Stomach (tissue), 9 donors: ENCODE measurements around the gene PHF21B. TPM values are rescaled to one million over a fixed set of nuclear protein-coding genes. Genes with fewer than 3 reads are reported as not detected.

Experiments used
- DNase-seq, 2 donors: peaks; one replicate each; pipeline versions ENCODE4 v3.0.0 to v3.0.0-alpha.2; 2013 to 2019
- H3K27ac ChIP-seq, 5 donors: fragments of 200-600 bp in 4 of 5; sonication (generic) in 4 of 5; one replicate each; pipeline ENCODE4 v1.5.1; 2013 to 2019; ENCODE audit warnings: mild to moderate bottlenecking in 1 of 5, moderate library complexity in 1 of 5
- H3K27me3 ChIP-seq, 3 donors: fragments of 200-600 bp; sonication (generic); one replicate each; pipeline ENCODE4 v1.5.1; 2017 to 2019; ENCODE audit warnings: mixed run types in 1 of 3
- H3K36me3 ChIP-seq, 4 donors: fragments of 200-600 bp; sonication (generic); 1 replicate in 3 of 4; 2 replicates in 1 of 4; pipeline ENCODE4 v1.5.1; 2016 to 2019
- H3K4me1 ChIP-seq, 4 donors: fragments of 200-600 bp; sonication (generic); one replicate each; pipeline ENCODE4 v1.5.1; 2016 to 2019
- H3K4me3 ChIP-seq, 4 donors: fragments of 200-600 bp; sonication (generic) in 3 of 4; one replicate each; pipeline ENCODE4 v1.5.1; 2016 to 2019; ENCODE audit warnings: mild to moderate bottlenecking in 1 of 4
- H3K9me3 ChIP-seq, 4 donors: fragments of 200-600 bp; sonication (generic); one replicate each; pipeline ENCODE4 v1.5.1; 2016 to 2019
- EP300 ChIP-seq: sonication (generic); formaldehyde crosslinking; IDR thresholded peaks from one replicate; pipeline ENCODE4 v1.6.1; 2017; ENCODE audit warnings: antibody characterized with exemption
- POLR2A ChIP-seq, 4 donors: fragments of 450-650 bp; IDR thresholded peaks; one replicate each; pipeline ENCODE4 v1.6.1; 2016; ENCODE audit warnings: antibody characterized with exemption in 4 of 4, control low read depth in 2 of 4, mild to moderate bottlenecking in 1 of 4, moderate library complexity in 1 of 4
- POLR2AphosphoS5 ChIP-seq, 3 donors: sonication (generic); formaldehyde crosslinking; IDR thresholded peaks; one replicate each; pipeline ENCODE4 v1.6.1; 2016; ENCODE audit warnings: antibody characterized with exemption in 3 of 3
- WGBS, 5 donors: extraction: QIAGEN DNeasy Blood & Tissue Kit in 3 of 5; methylation state at CpG; one replicate each; pipeline versions ENCODE4 v1.1.5 to v1.1.7; 2013 to 2018; 5-methylcytosine and 5-hydroxymethylcytosine counted together
- intact Hi-C: fragments of 100-400 bp; cut with DNase I; formaldehyde crosslinking; loops from one replicate; pipeline ENCODE4 v1.15.1; 2023; ENCODE audit warnings: low total_unique reads
- polyA plus RNA-seq, 3 donors: library from polyadenylated mRNA; stranded (reverse); fragments of 200-250 nt; gene quantifications; one replicate each; pipeline ENCODE4 v1.2.3, GENCODE V29; 2013
- total RNA-seq, 5 donors: library from RNA; depleted of rRNA; stranded (reverse); fragments of >200 nt; gene quantifications; one replicate each; pipeline versions ENCODE4 v1.1.0 to v1.2.3, GENCODE V29; 2014 to 2016
- TF ChIP-seq, protein P1 (sequence below), 7 experiments: fragments of 450-650 bp in 4 of 7; fragments of 200-600 bp in 3 of 7; sonication (generic) in 3 of 7; IDR thresholded peaks; one replicate each; pipeline ENCODE4 v1.5.1; 2016 to 2019; ENCODE audit warnings: antibody characterized with exemption in 7 of 7, control low read depth in 2 of 7, mild to moderate bottlenecking in 1 of 7
- donor health status: healthy with polysubstance abuse.
- donor health status: Bipolar disorder and iron deficiency.
- donor health status: healthy.

Gene PHF21B
- total and polyA plus RNA-seq, 8 donors = 0.12 to 0.45 (median 0.26) TPM; not detected in 4

DNA sequence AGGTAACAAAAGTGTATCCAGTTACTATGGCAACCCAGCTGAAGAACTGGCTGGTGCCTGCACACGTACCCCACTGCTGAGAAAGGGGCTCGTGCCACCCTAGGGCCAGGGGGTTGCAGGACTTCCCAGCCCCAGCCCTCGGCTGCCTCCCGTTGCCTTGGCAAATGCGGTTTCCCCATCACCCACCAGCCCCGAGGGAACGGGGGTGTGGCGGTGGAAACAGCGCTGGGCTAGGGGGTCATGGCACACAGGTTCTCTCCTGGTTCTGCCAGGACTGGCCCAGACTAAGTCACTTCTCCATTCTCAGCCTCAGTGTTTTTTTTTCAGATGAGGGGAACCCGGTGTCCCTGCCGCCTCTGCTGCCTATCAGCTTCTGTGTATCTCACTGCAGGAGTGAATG is 27.9 kb downstream of the PHF21B start:
- H3K27me3 ChIP-seq = peaks cover 0 to 30% (median 8%) of the 10 kb centered on the region in 3 donors
- H3K36me3 ChIP-seq = no peaks in the 10 kb centered on the region
- 82 to 89% (median 84%) methylated on average over 9 to 11 of the region's 11 CpGs for WGBS, 5 donors
- intact Hi-C loops = no loop called here
- DNase-seq = no peak
- no peaks in the 10 kb centered on the region for H3K9me3 ChIP-seq
- H3K4me1 ChIP-seq = no peaks in the 10 kb centered on the region
- no peak overlapping the region for H3K4me3 ChIP-seq
- no peak overlapping the region for H3K27ac ChIP-seq
- TF ChIP-seq POLR2A (IDR thresholded peaks at IDR 0.05) = no peak

GRCh38 chr22:44979154-44979553 is 30.7 kb downstream of the PHF21B start:
- 45 to 72% (median 63%) methylated on average over 6 of the region's 6 CpGs for WGBS, 5 donors
- H3K27me3 ChIP-seq = peaks cover 0 to 30% (median 8%) of the 10 kb centered on the region in 3 donors

GRCh38 chr22:44975427-44976262 is 34.2 kb downstream of the PHF21B start:
- intact Hi-C loops = no loop called here
- Histone ChIP-seq H3K36me3 (no peaks in the 10 kb centered on the region), H3K4me1 (no peaks in the 10 kb centered on the region), H3K4me3 (no peak overlapping the region), H3K9me3 (no peaks in the 10 kb centered on the region), H3K27me3 (peaks cover 0 to 32% (median 3%) of the 10 kb centered on the region in 3 donors), H3K27ac (no peak overlapping the region)
- 37 to 42% (median 39%) methylated on average over 21 to 22 of the region's 22 CpGs for WGBS, 5 donors
- TF ChIP-seq, protein P1, sequence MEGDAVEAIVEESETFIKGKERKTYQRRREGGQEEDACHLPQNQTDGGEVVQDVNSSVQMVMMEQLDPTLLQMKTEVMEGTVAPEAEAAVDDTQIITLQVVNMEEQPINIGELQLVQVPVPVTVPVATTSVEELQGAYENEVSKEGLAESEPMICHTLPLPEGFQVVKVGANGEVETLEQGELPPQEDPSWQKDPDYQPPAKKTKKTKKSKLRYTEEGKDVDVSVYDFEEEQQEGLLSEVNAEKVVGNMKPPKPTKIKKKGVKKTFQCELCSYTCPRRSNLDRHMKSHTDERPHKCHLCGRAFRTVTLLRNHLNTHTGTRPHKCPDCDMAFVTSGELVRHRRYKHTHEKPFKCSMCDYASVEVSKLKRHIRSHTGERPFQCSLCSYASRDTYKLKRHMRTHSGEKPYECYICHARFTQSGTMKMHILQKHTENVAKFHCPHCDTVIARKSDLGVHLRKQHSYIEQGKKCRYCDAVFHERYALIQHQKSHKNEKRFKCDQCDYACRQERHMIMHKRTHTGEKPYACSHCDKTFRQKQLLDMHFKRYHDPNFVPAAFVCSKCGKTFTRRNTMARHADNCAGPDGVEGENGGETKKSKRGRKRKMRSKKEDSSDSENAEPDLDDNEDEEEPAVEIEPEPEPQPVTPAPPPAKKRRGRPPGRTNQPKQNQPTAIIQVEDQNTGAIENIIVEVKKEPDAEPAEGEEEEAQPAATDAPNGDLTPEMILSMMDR (IDR thresholded peaks at IDR 0.05) = peak in 5 of 7 experiments; percentile 24 to 61 (median 49)
- TF ChIP-seq POLR2AphosphoS5 (IDR thresholded peaks at IDR 0.05) (peak in 1 of 3 donors; percentile 45), EP300 (no peak)
- peak; percentile 76 to 95 for DNase-seq

More at GRCh38 chr22:44979154-44979553, 30.7 kb downstream of the PHF21B start:
- intact Hi-C loops = no loop called here
- Histone ChIP-seq H3K36me3 (no peaks in the 10 kb centered on the region), H3K4me1 (no peaks in the 10 kb centered on the region), H3K9me3 (no peaks in the 10 kb centered on the region), H3K27ac (no peak overlapping the region), H3K4me3 (no peak overlapping the region)
- TF ChIP-seq, protein P1 (IDR thresholded peaks at IDR 0.05) = no peak
- no peak for TF ChIP-seq POLR2AphosphoS5 (IDR thresholded peaks at IDR 0.05)
- TF ChIP-seq EP300 = no peak
- TF ChIP-seq POLR2A (IDR thresholded peaks at IDR 0.05) = no peak
- no peak for DNase-seq

DNA sequence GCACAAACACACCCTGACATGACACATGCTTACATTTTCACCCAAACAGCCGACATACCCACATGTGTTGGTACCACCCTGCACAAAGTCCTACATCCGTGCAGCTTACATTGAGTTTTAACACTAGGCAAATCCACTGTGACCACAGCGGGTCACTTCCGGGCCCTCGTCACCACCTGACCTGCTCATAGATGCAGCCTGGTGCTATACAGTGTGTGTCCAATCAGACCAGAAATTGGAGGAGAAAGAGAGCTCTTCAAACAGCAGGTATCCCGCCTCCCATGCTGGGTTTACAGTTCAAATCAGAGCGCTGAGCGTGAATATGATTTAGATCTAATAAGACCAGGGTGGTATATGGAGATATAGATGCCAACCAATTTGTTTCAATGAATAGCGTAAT is 35.4 kb downstream of the PHF21B start:
- H3K36me3 ChIP-seq = no peaks in the 10 kb centered on the region
- no peak overlapping the region for H3K4me3 ChIP-seq
- H3K9me3 ChIP-seq = no peaks in the 10 kb centered on the region
- no peak overlapping the region for H3K27ac ChIP-seq
- intact Hi-C loops = no loop called here
- WGBS, 5 donors = 84 to 90% (median 88%) methylated on average over 9 of the region's 9 CpGs
- DNase-seq = no peak
- peaks cover 0 to 34% (median 0%) of the 10 kb centered on the region in 3 donors for H3K27me3 ChIP-seq
- TF ChIP-seq, protein P1 (IDR thresholded peaks at IDR 0.05) = no peak
- TF ChIP-seq EP300 (no peak), POLR2A (IDR thresholded peaks at IDR 0.05) (no peak), POLR2AphosphoS5 (IDR thresholded peaks at IDR 0.05) (no peak)
- no peaks in the 10 kb centered on the region for H3K4me1 ChIP-seq

DNA sequence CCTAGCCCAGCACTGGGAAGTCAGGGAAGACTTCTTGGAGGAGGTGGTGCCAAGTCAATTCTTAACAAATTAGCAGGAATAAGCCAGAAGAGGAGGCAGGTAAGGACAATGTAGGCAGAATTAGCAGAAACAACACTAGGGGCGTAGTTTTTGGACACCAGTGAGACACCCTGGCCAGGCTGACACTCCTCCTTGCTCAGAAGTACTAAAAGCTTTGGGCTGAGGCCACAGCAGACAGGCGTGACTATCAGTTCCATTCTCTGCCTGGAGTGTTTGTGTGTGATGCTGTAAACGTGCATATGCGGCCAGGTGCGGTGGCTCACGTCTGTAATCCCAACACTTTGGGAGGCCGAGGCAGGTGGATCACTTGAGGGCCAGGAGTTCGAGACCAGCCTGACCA is 36.0 kb downstream of the PHF21B start:
- H3K36me3 ChIP-seq = no peaks in the 10 kb centered on the region
- 77 to 86% (median 82%) methylated on average over 8 of the region's 8 CpGs for WGBS, 5 donors
- peaks cover 0 to 33% (median 0%) of the 10 kb centered on the region in 3 donors for H3K27me3 ChIP-seq
- H3K9me3 ChIP-seq = no peaks in the 10 kb centered on the region
- intact Hi-C loops = no loop called here
- TF ChIP-seq POLR2A (IDR thresholded peaks at IDR 0.05) = no peak
- TF ChIP-seq, protein P1 (IDR thresholded peaks at IDR 0.05) = no peak
- H3K4me3 ChIP-seq = no peak overlapping the region
- no peak overlapping the region for H3K27ac ChIP-seq
- H3K4me1 ChIP-seq = no peaks in the 10 kb centered on the region
- DNase-seq = no peak
